GM12878 (cell line): Measurements from ENCODE around the gene DDX51.

Source experiments
- ATF3 ChIP-seq: IDR thresholded peaks from 2 replicates; pipeline ENCODE4 v1.6.1; 2011; ENCODE audit warnings: low read depth, mild to moderate bottlenecking, low read length, moderate library complexity, borderline replicate concordance; ENCODE audit errors: extremely low read depth
- ATF7 ChIP-seq: fragments of 450-650 bp; IDR thresholded peaks from 2 replicates; pipeline ENCODE4 v1.6.1; 2016; ENCODE audit warnings: low read depth, mild to moderate bottlenecking
- CEBPB ChIP-seq, 2 experiments: fragments of 150-350 bp in 1 of 2; IDR thresholded peaks; 2 replicates each; pipeline ENCODE4 v1.6.1; 2012 to 2014; ENCODE audit warnings: low read depth in 2 of 2, low read length in 2 of 2, borderline replicate concordance in 1 of 2, inconsistent platforms in 1 of 2
- CHD2 ChIP-seq: IDR thresholded peaks from 2 replicates; pipeline ENCODE4 v1.6.1; 2011; ENCODE audit warnings: low read depth, low read length, improper control_type of control experiment, borderline replicate concordance
- CTCF ChIP-seq, 3 experiments: IDR thresholded peaks in 2 of 3; conservative IDR thresholded peaks in 1 of 3; 2 replicates each; pipeline ENCODE4 v1.5.1; 2011; ENCODE audit warnings: low read depth in 3 of 3, low read length in 3 of 3, mild to moderate bottlenecking in 3 of 3, control low read depth in 2 of 3, moderate library complexity in 2 of 3, inconsistent platforms in 1 of 3, mixed read lengths in 1 of 3; ENCODE audit not compliant: control insufficient read depth in 2 of 3, insufficient read depth in 1 of 3; ENCODE audit errors: extremely low read depth in 1 of 3
- EP300 ChIP-seq, 2 experiments: fragments of 150-350 bp in 1 of 2; IDR thresholded peaks; 2 replicates each; pipeline ENCODE4 v1.6.1; 2011 to 2012; ENCODE audit warnings: low read depth in 2 of 2, low read length in 2 of 2, borderline replicate concordance in 1 of 2, improper control_type of control experiment in 1 of 2, inconsistent platforms in 1 of 2; ENCODE audit not compliant: control insufficient read depth in 1 of 2
- FOS ChIP-seq: IDR thresholded peaks from 3 replicates; pipeline ENCODE4 v1.6.1; 2011; ENCODE audit warnings: borderline replicate concordance; ENCODE audit not compliant: insufficient read length; ENCODE audit errors: extremely low read depth
- POLR2A ChIP-seq: IDR thresholded peaks from 2 replicates; pipeline ENCODE4 v1.6.1; 2011; ENCODE audit warnings: low read depth, mild to moderate bottlenecking, low read length
- RB1 ChIP-seq: fragments of 450-650 bp; formaldehyde crosslinking; IDR thresholded peaks from 2 replicates; pipeline ENCODE4 v1.6.1; 2017; ENCODE audit warnings: mild to moderate bottlenecking, borderline replicate concordance
- RELB ChIP-seq: fragments of 450-650 bp; IDR thresholded peaks from 2 replicates; pipeline ENCODE4 v1.6.1; 2017; ENCODE audit warnings: low read depth, mild to moderate bottlenecking, moderate library complexity
- STAT1 ChIP-seq: fragments of 450-650 bp; conservative IDR thresholded peaks from 2 replicates; pipeline ENCODE4 v1.6.1; 2014; ENCODE audit warnings: antibody characterized with exemption, mild to moderate bottlenecking
- TAF1 ChIP-seq: IDR thresholded peaks from 2 replicates; pipeline ENCODE4 v1.6.1; 2011; ENCODE audit warnings: mild to moderate bottlenecking, low read depth, low read length, borderline replicate concordance
- ZZZ3 ChIP-seq: IDR thresholded peaks from 2 replicates; pipeline ENCODE4 v1.6.1; 2011; ENCODE audit warnings: low read depth; ENCODE audit not compliant: control insufficient read depth, insufficient read length

- TF ChIP-seq CHD2 (no peak), EP300 (IDR thresholded peaks at IDR 0.05; ENCODE audit: borderline replicate concordance in 1 of 2, control insufficient read depth in 1 of 2, low read depth in 2 of 2, low read length in 2 of 2) (no peak), POLR2A (no peak), ATF7 (no peak), RELB (no peak), RB1 (no peak), CEBPB (IDR thresholded peaks at IDR 0.05; ENCODE audit: borderline replicate concordance in 1 of 2, low read depth in 2 of 2, low read length in 2 of 2) (no peak), CTCF (IDR thresholded peaks at IDR 0.05 in 2 of 3, conservative IDR thresholded peaks at IDR 0.05 in 1 of 3; ENCODE audit: control insufficient read depth in 2 of 3, extremely low read depth in 1 of 3, insufficient read depth in 1 of 3, low read depth in 3 of 3, low read length in 3 of 3) (no peak), ATF3 (no peak), STAT1 (no peak), TAF1 (no peak), FOS (no peak), ZZZ3 (no peak)
Observed at GRCh38 chr12:132117558-132117875, 26.6 kb downstream of the DDX51 start.
